Uterus (tissue), 2 donors: ENCODE data around the gene SUPT3H.
"Not testable (repeated sequence)": the region's sequence is repeated elsewhere in the genome, so short reads cannot be mapped to it uniquely, and the experiment has no call there.

Source experiments
- POLR2A ChIP-seq, 2 donors: fragments of 450-650 bp; IDR thresholded peaks; one replicate each; pipeline ENCODE4 v1.6.1; 2016; ENCODE audit warnings: antibody characterized with exemption in 2 of 2, mild to moderate bottlenecking in 1 of 2, moderate library complexity in 1 of 2
- TF ChIP-seq, protein P1 (sequence below), 4 experiments: fragments of 200-600 bp in 2 of 4; fragments of 450-650 bp in 2 of 4; sonication (generic) in 2 of 4; IDR thresholded peaks; one replicate each; pipeline ENCODE4 v1.5.1; 2016 to 2019; ENCODE audit warnings: antibody characterized with exemption in 4 of 4, mild to moderate bottlenecking in 2 of 4, moderate library complexity in 1 of 4

DNA sequence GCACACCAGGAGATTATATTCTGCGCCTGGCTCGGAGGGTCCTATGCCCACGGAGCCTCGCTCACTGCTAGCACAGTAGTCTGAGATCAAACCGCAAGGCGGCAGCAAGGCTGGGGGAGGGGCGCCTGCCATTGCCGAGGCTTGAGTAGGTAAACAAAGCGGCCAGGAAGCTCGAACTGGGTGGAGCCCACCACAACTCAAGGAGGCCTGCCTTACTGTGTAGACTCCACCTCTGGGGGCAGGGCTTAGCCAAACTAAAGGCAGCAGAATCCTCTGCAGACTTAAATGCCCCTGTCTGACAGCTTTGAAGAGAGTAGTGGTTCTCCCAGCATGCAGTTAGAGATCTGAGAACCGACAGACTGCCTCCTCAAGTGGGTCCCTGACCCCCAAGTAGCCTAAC is 477.4 kb downstream of the SUPT3H start:
- TF ChIP-seq POLR2A (IDR thresholded peaks at IDR 0.05) = not testable (repeated sequence)
- TF ChIP-seq, protein P1, sequence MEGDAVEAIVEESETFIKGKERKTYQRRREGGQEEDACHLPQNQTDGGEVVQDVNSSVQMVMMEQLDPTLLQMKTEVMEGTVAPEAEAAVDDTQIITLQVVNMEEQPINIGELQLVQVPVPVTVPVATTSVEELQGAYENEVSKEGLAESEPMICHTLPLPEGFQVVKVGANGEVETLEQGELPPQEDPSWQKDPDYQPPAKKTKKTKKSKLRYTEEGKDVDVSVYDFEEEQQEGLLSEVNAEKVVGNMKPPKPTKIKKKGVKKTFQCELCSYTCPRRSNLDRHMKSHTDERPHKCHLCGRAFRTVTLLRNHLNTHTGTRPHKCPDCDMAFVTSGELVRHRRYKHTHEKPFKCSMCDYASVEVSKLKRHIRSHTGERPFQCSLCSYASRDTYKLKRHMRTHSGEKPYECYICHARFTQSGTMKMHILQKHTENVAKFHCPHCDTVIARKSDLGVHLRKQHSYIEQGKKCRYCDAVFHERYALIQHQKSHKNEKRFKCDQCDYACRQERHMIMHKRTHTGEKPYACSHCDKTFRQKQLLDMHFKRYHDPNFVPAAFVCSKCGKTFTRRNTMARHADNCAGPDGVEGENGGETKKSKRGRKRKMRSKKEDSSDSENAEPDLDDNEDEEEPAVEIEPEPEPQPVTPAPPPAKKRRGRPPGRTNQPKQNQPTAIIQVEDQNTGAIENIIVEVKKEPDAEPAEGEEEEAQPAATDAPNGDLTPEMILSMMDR (IDR thresholded peaks at IDR 0.05) = not testable (repeated sequence)
